IPS-15b (cell line): ENCODE data around the gene LPAR2.

Experiments
- H3K27me3 ChIP-seq: one replicate; pipeline ENCODE4 v1.6.1; 2013; ENCODE audit warnings: low read length; ENCODE audit not compliant: control insufficient read depth, insufficient read depth
- H3K36me3 ChIP-seq: one replicate; pipeline ENCODE4 v1.6.1; 2013; ENCODE audit warnings: low read length; ENCODE audit not compliant: control insufficient read depth, insufficient read depth
- H3K4me1 ChIP-seq: one replicate; pipeline ENCODE4 v1.6.1; 2013; ENCODE audit warnings: mild to moderate bottlenecking, low read length; ENCODE audit not compliant: control insufficient read depth, insufficient read depth
- H3K4me3 ChIP-seq: one replicate; pipeline ENCODE4 v1.5.1; 2013; ENCODE audit warnings: low read depth, low read length
- H3K9ac ChIP-seq: one replicate; pipeline ENCODE4 v1.6.1; 2013; ENCODE audit warnings: low read depth, mild to moderate bottlenecking, low read length
- H3K9me3 ChIP-seq: one replicate; pipeline ENCODE4 v1.6.1; 2013; ENCODE audit warnings: mild to moderate bottlenecking, low read length; ENCODE audit not compliant: control insufficient read depth, insufficient read depth

LPAR2 gene

DNA sequence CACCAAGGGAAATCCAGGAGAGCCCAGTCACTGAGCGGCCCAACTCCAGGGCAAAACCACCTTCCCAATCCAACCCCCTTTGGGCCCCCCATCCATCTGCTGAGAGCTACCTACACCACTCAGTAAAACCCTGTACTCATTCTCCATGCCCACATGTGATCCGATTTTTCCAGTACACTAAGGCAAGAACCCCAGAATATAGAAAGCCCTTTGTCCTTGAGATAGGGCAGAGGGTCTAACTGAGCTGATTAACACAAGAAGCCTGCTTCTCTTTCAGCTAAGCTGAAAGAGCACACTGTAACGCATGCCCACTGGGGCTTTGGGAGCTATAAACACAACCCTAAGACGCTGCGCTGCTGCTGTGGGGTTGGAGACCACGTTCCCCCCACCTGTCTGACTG, 45.5 kb downstream of the LPAR2 start:
- Histone ChIP-seq H3K9ac (no peak overlapping the region), H3K36me3 (peaks cover 3% of the 10 kb centered on the region), H3K9me3 (no peaks in the 10 kb centered on the region), H3K4me1 (no peaks in the 10 kb centered on the region), H3K27me3 (no peaks in the 10 kb centered on the region), H3K4me3 (no peak overlapping the region)

DNA sequence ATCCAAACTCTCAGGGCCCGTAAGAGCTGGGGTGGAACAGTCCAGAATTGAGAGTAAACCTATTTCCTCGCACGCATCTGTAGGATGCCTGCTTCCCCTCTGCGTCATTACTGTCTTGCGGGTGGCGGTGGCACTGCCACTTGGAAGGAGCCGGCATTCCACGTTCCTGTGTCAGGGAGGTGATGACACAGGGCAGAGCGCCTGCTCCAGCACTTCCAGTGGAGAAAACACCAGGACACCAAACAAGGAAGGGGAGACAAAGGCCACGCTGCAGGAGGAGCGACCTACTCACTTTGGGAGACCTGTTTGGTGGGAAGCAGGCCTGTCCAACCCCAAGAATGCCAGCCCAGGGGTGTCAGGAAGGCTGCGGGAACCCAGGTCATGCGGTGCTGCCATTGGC, 46.6 kb downstream of the LPAR2 start:
- H3K4me1 ChIP-seq = no peaks in the 10 kb centered on the region
- no peak overlapping the region for H3K4me3 ChIP-seq
- no peak overlapping the region for H3K9ac ChIP-seq
- H3K36me3 ChIP-seq = peaks cover 3% of the 10 kb centered on the region
- no peaks in the 10 kb centered on the region for H3K9me3 ChIP-seq
- H3K27me3 ChIP-seq = no peaks in the 10 kb centered on the region

DNA sequence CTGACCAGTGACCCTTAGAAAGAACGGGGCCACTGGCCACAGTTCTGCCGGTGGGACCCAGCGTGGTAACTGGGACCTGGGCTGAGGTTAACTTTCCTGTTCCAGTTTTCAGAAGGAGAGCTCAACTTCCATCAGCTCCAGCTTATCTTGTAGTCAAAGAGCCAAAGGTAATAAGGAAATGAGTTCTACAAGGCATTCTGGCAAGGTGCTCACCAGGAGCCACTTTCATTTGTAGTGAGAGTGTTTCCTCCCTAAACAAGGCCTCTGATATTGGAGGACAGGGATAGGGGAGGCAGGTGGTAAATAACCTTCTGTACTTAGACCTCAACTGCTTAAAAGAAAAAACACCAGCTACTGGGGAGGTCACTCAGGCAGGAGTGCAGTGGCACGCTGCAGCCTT, 47.6 kb downstream of the LPAR2 start:
- Histone ChIP-seq H3K27me3 (no peaks in the 10 kb centered on the region), H3K9ac (no peak overlapping the region), H3K4me1 (peaks cover 2% of the 10 kb centered on the region), H3K9me3 (no peaks in the 10 kb centered on the region), H3K36me3 (peaks cover 3% of the 10 kb centered on the region), H3K4me3 (no peak overlapping the region)

DNA sequence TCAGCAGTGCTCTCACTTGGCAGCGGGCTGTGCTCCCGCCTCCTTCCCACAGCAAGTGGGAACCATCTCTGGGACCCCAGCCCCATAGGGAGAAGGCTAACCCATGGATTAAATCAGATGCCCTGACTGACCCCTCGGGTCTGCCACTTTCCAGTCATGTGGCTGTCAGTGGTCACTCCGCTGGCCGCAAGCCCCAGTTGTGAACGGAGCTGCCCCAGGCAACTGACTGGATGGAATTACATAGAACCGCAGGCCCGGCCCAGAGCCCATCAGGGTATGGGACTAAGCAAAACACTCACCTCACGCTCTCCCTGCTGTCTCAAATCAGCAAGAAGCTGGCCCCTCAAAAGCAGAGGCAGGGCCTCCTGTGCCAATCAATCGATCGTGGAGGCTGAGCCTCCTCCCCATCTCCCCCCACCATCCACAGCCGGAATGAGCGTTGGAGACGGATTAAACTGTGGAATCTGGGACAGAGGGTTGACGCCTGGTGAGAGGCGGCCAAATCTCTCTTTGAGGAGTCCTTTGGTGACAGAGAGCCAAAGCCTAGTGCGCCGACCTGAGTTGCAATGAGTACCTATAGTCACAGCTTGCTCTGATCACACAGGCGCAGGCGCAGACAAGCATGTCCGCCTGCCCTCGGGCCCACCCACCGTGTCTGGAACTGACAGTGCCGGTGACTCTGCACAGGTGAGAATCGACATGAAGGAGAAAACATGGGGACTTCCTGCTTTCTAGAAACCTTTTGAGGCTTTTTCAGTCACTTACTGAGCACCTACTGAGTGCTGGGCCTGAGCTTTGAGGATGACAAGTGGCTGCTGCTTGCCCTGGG, 48.3 kb downstream of the LPAR2 start:
- no peaks in the 10 kb centered on the region for H3K27me3 ChIP-seq
- H3K9me3 ChIP-seq = no peaks in the 10 kb centered on the region
- H3K4me3 ChIP-seq = no peak overlapping the region
- H3K4me1 ChIP-seq = peaks cover 4% of the 10 kb centered on the region
- H3K9ac ChIP-seq = peak overlapping the region; percentile 16
- H3K36me3 ChIP-seq = peaks cover 3% of the 10 kb centered on the region

DNA sequence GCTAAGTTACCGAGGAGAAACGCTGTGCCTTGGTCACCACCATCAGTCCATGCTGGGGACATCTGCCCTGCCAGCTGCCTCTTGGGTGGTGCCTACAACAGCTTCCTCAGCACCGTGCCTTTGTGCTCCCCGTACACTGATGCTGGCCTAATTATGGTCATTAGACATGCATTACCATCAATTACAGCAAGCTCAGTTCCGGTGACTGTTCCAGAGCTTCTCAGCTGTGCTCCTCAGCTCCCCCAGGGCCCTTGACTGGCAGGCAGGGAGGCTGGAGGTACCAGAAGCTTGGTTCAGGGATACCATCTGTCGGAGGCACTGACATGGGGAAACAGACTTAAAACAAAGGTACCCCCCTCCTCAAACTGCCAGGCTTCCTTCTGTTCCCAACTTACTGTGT, 49.8 kb downstream of the LPAR2 start:
- H3K27me3 ChIP-seq = no peaks in the 10 kb centered on the region
- peaks cover 4% of the 10 kb centered on the region for H3K4me1 ChIP-seq
- peaks cover 3% of the 10 kb centered on the region for H3K36me3 ChIP-seq
- H3K9ac ChIP-seq = no peak overlapping the region
- no peaks in the 10 kb centered on the region for H3K9me3 ChIP-seq
- H3K4me3 ChIP-seq = no peak overlapping the region

DNA sequence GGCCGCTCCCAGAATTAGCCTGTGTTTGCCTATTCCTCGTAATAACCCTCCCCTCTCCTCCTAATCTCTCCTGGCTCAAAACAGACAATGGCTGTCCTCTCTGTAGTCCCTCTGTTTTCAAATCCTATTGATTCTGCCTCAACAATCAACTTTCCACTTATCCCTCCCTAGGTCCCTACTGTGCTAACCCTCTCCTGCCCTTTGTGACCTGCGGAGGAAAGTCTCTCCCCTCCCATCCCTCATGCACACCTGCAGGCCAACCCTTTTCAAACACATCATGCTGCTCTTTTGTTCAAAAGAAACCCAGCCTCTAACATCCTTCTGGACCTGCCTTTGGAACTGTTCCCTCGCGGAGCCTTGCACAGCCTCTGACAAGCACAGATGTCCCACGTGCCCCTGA, 52.6 kb downstream of the LPAR2 start:
- Histone ChIP-seq H3K27me3 (no peaks in the 10 kb centered on the region), H3K9ac (no peak overlapping the region), H3K36me3 (no peaks in the 10 kb centered on the region), H3K4me3 (no peak overlapping the region), H3K4me1 (peaks cover 4% of the 10 kb centered on the region), H3K9me3 (no peaks in the 10 kb centered on the region)
